ENCODE data around the gene VAV2.

The VAV2 gene

GRCh38 chr9:134026981-134027380 lies 34.9 kb upstream of the VAV2 start:
- no peak for DNase-seq

- DNase-seq = no peak
Observed at GRCh38 chr9:134026581-134026980, 34.5 kb upstream of the VAV2 start.

GRCh38 chr9:134025606-134026541 lies 33.8 kb upstream of the VAV2 start:
- DNase-seq = peak; percentile 52

- DNase-seq = peak; percentile 93
Observed at GRCh38 chr9:134024828-134025605, 32.9 kb upstream of the VAV2 start, which contains the start of gene BRD3OS. BRD3OS (plus strand) TSS chr9:134025481; CDS start chr9:134026748, 1,267 bp downstream.

GRCh38 chr9:134024214-134024792 lies 32.2 kb upstream of the VAV2 start:
- DNase-seq = no peak

- DNase-seq = no peak
Observed at GRCh38 chr9:134014946-134015345, 22.8 kb upstream of the VAV2 start.

GRCh38 chr9:134011401-134011800 lies 19.3 kb upstream of the VAV2 start:
- no peak for DNase-seq

GRCh38 chr9:134010310-134011173 lies 18.4 kb upstream of the VAV2 start:
- DNase-seq = no peak

GRCh38 chr9:134007571-134007970 lies 15.4 kb upstream of the VAV2 start:
- no peak for DNase-seq

- no peak for DNase-seq
Observed at GRCh38 chr9:134007150-134007549, 15.0 kb upstream of the VAV2 start.

- no peak for DNase-seq
Observed at GRCh38 chr9:134005381-134005780, 13.3 kb upstream of the VAV2 start.

GRCh38 chr9:134004881-134005280 lies 12.8 kb upstream of the VAV2 start:
- no peak for DNase-seq

GRCh38 chr9:134004131-134004873 lies 12.2 kb upstream of the VAV2 start:
- no peak for DNase-seq

- no peak for DNase-seq
Observed at GRCh38 chr9:134003237-134003636, 11.1 kb upstream of the VAV2 start.

GRCh38 chr9:134002796-134003195 lies 10.7 kb upstream of the VAV2 start:
- no peak for DNase-seq

- DNase-seq = no peak
Observed at GRCh38 chr9:133999851-134000265, 7.7 kb upstream of the VAV2 start.

GRCh38 chr9:133998915-133999595 lies 6.9 kb upstream of the VAV2 start:
- DNase-seq = no peak

- DNase-seq = no peak
Observed at GRCh38 chr9:133997584-133997983, 5.5 kb upstream of the VAV2 start.

- no peak for DNase-seq
Observed at GRCh38 chr9:133996531-133997520, 4.7 kb upstream of the VAV2 start.
